Adrenal gland (tissue), 12 donors: ENCODE measurements around the gene AHCY. TPM values are rescaled to one million over a fixed set of nuclear protein-coding genes. Genes with fewer than 3 reads are reported as not detected.
"Not testable (repeated sequence)": the region's sequence is repeated elsewhere in the genome, so short reads cannot be mapped to it uniquely, and the experiment has no call there.

Experiments
- DNase-seq, 7 donors: peaks; one replicate each; pipeline ENCODE4 v3.0.0-alpha.2; 2019 to 2020
- H3K27ac ChIP-seq, 5 donors: fragments of 200-600 bp; sonication (generic) in 4 of 5; 1 replicate in 3 of 5; 2 replicates in 2 of 5; pipeline versions ENCODE4 v1.5.1 to v1.8.0; 2016 to 2020; ENCODE audit warnings: mild to moderate bottlenecking in 1 of 5
- H3K27me3 ChIP-seq: fragments of 200-600 bp; 2 replicates; pipeline ENCODE4 v1.8.0; 2021
- H3K36me3 ChIP-seq, 2 donors: fragments of 200-600 bp; replicated peaks in 1 of 2; 1 replicate in 1 of 2; 2 replicates in 1 of 2; pipeline versions ENCODE4 v1.5.1 to v1.8.0; 2018 to 2022
- H3K4me1 ChIP-seq, 2 donors: fragments of 200-600 bp; replicated peaks in 1 of 2; 1 replicate in 1 of 2; 2 replicates in 1 of 2; pipeline versions ENCODE4 v1.5.1 to v1.8.0; 2018 to 2021
- H3K4me3 ChIP-seq, 4 donors: fragments of 200-600 bp; sonication (generic) in 3 of 4; one replicate each; pipeline ENCODE4 v1.5.1; 2016 to 2018
- H3K9me3 ChIP-seq, 3 donors: fragments of 200-600 bp; sonication (generic) in 1 of 3; replicated peaks in 1 of 3; 1 replicate in 2 of 3; 2 replicates in 1 of 3; pipeline versions ENCODE4 v1.5.1 to v1.8.0; 2016 to 2021
- POLR2A ChIP-seq, 2 donors: fragments of 450-650 bp; IDR thresholded peaks; one replicate each; pipeline ENCODE4 v1.6.1; 2017; ENCODE audit warnings: antibody characterized with exemption in 2 of 2, mild to moderate bottlenecking in 2 of 2, moderate library complexity in 1 of 2
- WGBS, 4 donors: extraction: QIAGEN DNeasy Blood & Tissue Kit in 2 of 4; methylation state at CpG; one replicate each; pipeline versions ENCODE4 v1.1.5 to v1.1.7; 2013 to 2017; 5-methylcytosine and 5-hydroxymethylcytosine counted together
- intact Hi-C, 2 donors: fragments of 100-400 bp; cut with DNase I; formaldehyde crosslinking; loops; one replicate each; pipeline versions ENCODE4 v1.14.1 to v1.15.0; 2022 to 2023
- polyA plus RNA-seq, 3 donors: library from polyadenylated mRNA; stranded (reverse); fragments of 200-250 nt in 2 of 3; fragments of 350-450 nt in 1 of 3; fragmentation: Illumina TruSeq in 1 of 3; extraction: RNeasy Lipid Tissue Mini Kit (QIAGEN cat#74804) in 1 of 3; gene quantifications; one replicate each; pipeline ENCODE4 v1.2.3, GENCODE V29; 2013 to 2014
- total RNA-seq, 9 donors: library from RNA; depleted of rRNA in 4 of 9; stranded (reverse); fragments of >200 nt in 4 of 9; fragments of 120-200 nt in 1 of 9; fragmentation: NEBNext Ultra II Directional in 1 of 9; extraction: Animal tissue kit (Norgen Biotek cat#: 25700) in 1 of 9; gene quantifications; one replicate each; pipeline versions ENCODE4 v1.1.0 to v1.2.4, GENCODE V29; 2013 to 2023
- TF ChIP-seq, protein P1 (sequence below), 6 experiments: fragments of 450-650 bp in 4 of 6; fragments of 200-600 bp in 2 of 6; sonication (generic) in 1 of 6; IDR thresholded peaks; 1 replicate in 5 of 6; 2 replicates in 1 of 6; pipeline versions ENCODE4 v1.5.1 to v1.8.0; 2016 to 2021; ENCODE audit warnings: antibody characterized with exemption in 6 of 6, mild to moderate bottlenecking in 2 of 6, moderate library complexity in 1 of 6
- donor health status: healthy with polysubstance abuse.
- donor health status: Bipolar disorder and iron deficiency.
- donor health status: DM: yes; HTN: yes; CAD: no.
- donor health status: DM: no; HTN: no; CAD: no.
- donor health status: DM: no; HTN: no; CAD: no.
- donor health status: DM: yes; HTN: yes; CAD: no.

The AHCY gene
- total and polyA plus RNA-seq, 12 donors, result 57.6 to 136 (median 73.4) TPM

- intact Hi-C loops, result no loop called here
- Histone ChIP-seq H3K27ac (no peak overlapping the region), H3K4me3 (no peak overlapping the region), H3K4me1 (no peaks in the 10 kb centered on the region), H3K9me3 (no peaks in the 10 kb centered on the region), H3K36me3 (no peaks in the 10 kb centered on the region), H3K27me3 (no peaks in the 10 kb centered on the region)
- DNase-seq, result peak in 1 of 7 donors; percentile 19
- 66 to 83% (median 80%) methylated on average over 6 of the region's 6 CpGs for WGBS, 4 donors
- TF ChIP-seq, protein P1, sequence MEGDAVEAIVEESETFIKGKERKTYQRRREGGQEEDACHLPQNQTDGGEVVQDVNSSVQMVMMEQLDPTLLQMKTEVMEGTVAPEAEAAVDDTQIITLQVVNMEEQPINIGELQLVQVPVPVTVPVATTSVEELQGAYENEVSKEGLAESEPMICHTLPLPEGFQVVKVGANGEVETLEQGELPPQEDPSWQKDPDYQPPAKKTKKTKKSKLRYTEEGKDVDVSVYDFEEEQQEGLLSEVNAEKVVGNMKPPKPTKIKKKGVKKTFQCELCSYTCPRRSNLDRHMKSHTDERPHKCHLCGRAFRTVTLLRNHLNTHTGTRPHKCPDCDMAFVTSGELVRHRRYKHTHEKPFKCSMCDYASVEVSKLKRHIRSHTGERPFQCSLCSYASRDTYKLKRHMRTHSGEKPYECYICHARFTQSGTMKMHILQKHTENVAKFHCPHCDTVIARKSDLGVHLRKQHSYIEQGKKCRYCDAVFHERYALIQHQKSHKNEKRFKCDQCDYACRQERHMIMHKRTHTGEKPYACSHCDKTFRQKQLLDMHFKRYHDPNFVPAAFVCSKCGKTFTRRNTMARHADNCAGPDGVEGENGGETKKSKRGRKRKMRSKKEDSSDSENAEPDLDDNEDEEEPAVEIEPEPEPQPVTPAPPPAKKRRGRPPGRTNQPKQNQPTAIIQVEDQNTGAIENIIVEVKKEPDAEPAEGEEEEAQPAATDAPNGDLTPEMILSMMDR (IDR thresholded peaks at IDR 0.05), result no peak
- TF ChIP-seq POLR2A (IDR thresholded peaks at IDR 0.05), result no peak
Measured at GRCh38 chr20:34249291-34249690, 53.9 kb downstream of the AHCY start.

DNA sequence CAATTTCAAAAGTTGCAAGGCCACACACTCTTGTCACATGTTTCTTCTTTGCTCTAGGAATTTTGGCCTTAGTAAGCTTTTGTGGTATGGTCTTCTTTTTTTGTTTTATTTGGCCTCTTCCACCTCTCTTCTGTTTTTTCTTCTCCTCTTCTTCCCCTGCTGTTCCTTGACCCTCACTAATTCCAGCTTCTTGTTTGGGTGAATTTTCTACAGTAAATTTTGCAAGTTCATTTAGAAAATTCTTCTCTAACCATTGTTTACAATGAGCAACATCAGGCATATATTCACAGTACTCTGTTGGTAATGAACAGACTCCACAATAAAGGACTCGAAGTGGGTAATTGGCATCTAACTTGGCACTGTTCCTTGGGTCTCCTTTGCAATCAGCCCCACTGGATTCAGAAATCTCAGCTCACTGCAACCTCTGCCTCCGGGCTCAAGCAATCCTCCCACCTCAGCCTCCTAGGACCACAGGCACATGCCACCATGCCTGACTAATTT, 57.0 kb downstream of the AHCY start:
- TF ChIP-seq, protein P1 (IDR thresholded peaks at IDR 0.05), result no peak
- TF ChIP-seq POLR2A (IDR thresholded peaks at IDR 0.05), result no peak
- no peak overlapping the region for H3K4me3 ChIP-seq
- H3K36me3 ChIP-seq, result no peaks in the 10 kb centered on the region
- no peaks in the 10 kb centered on the region for H3K27me3 ChIP-seq
- no peak for DNase-seq
- no peak overlapping the region for H3K27ac ChIP-seq
- 79 to 88% (median 86%) methylated on average over 1 to 2 of the region's 2 CpGs for WGBS, 4 donors
- no peaks in the 10 kb centered on the region for H3K4me1 ChIP-seq
- H3K9me3 ChIP-seq, result no peaks in the 10 kb centered on the region
- intact Hi-C loops, result no loop called here

DNA sequence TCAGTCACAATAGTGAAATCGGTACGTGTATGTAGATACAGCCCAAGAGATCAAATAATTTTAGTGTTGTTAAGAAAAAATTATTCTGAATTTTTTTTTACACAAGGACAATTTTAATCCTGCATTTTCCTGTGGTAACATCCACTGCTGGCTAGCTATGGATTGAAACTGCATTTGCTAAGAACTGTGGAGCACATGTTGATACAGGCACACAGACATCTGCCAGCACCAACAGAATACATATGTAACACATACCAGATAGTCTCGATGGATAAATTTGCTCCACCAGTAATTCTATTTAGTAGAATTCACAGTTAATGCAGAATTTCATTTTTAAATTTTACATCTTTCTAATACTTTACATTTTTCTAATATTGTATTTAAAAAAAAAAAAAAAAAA, 59.8 kb downstream of the AHCY start:
- intact Hi-C loops, result no loop called here
- Histone ChIP-seq H3K9me3 (no peaks in the 10 kb centered on the region), H3K4me1 (no peaks in the 10 kb centered on the region), H3K27ac (no peak overlapping the region), H3K4me3 (no peak overlapping the region), H3K36me3 (no peaks in the 10 kb centered on the region), H3K27me3 (no peaks in the 10 kb centered on the region)
- TF ChIP-seq, protein P1 (IDR thresholded peaks at IDR 0.05), result no peak
- TF ChIP-seq POLR2A (IDR thresholded peaks at IDR 0.05), result no peak
- no peak for DNase-seq
- 82 to 88% (median 84%) methylated on average over 3 of the region's 3 CpGs for WGBS, 4 donors

DNA sequence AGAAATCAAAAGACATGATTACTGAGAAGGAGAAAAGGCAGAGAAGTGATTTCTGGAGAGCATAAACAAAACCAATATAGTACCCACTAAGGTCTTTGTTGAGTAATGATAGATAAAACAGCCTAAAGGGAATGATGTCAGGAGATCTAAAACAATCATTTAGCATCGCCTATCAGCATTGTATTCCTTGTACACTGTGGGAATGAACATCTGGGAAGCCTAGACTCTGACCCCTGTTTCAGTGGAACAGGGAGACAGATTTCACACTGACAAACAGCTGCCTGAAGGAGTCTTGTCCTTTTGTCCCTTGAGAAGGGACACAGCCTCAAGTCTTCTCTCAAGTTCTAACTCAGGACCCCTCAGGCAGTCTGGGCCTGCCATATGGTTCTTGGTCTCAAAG, 60.3 kb downstream of the AHCY start:
- 72 to 93% (median 88%) methylated on average over 1 of the region's 1 CpG for WGBS, 4 donors
- DNase-seq, result no peak
- Histone ChIP-seq H3K9me3 (no peaks in the 10 kb centered on the region), H3K4me1 (no peaks in the 10 kb centered on the region), H3K27me3 (no peaks in the 10 kb centered on the region), H3K27ac (no peak overlapping the region), H3K4me3 (no peak overlapping the region), H3K36me3 (no peaks in the 10 kb centered on the region)
- intact Hi-C loops, result no loop called here
- TF ChIP-seq, protein P1 (IDR thresholded peaks at IDR 0.05), result no peak

DNA sequence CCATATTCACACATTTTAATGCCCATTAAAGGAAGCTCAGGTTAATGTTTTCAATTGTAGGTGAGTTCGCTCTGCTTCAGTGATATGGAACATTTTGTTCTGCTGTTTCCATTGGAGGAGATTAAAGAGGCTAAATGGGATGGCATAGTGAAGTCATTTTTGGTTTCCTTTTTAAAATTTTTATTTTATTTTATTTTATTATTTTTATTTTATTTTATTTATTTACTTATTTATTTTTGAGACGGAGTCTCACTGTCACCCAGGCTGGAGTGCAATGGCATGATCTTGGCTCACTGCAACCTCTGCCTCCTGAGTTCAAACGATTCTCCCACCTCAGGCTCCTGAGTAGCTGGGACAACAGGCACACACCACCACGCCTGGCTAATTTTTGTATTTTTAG, 61.1 kb downstream of the AHCY start:
- H3K36me3 ChIP-seq, H3K27me3 ChIP-seq, H3K27ac ChIP-seq, DNase-seq, intact Hi-C loops, H3K4me3 ChIP-seq, H3K4me1 ChIP-seq, H3K9me3 ChIP-seq: not testable (repeated sequence)
- 80 to 91% (median 87%) methylated on average over 4 of the region's 4 CpGs for WGBS, 4 donors
